ENCODE data around the gene NEB. TPM values are rescaled to one million over a fixed set of nuclear protein-coding genes. Genes with fewer than 3 reads are reported as not detected.

NEB gene
- polyA plus RNA-seq, 2 of the 4 experiments (the other 2 are of a cell fraction): 0.67 to 4.4 TPM

DNA sequence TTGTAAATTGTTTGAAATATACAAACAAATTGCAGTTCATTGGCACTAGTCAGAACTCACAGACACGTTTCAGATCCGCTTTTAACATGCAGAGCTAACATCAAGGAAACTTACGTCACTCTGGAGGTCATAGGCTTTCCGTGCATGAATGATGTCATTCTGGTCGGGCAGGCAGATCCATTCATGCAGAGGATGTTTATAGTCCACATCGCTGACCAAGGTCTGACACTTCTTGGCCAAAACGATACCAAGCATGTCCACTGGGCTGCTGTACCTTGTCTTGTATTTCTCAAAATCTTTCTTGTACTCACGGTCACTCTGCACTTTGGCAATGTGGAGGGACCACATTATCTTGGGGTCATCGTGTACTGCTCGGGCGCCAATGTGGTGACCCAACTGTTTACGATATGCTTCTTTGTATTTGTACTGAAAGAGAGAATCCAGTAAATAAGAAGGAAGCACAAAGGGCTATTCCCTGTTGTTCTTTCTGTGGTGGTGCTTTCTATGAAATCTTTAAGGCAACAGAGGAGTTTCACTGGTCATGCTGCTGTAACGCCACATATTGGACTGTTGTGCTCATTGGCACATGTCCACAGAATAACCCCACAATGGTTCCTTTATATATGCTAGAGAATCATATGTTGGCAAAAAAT lies 114.8 kb downstream of the NEB start:
- Histone ChIP-seq H3K9me3 (no peaks in the 10 kb centered on the region), H3K4me3 (no peak overlapping the region), H3K4me1 (no peaks in the 10 kb centered on the region), H3K27ac (no peak overlapping the region), H3K4me2 (peak overlapping the region; percentile 27; the same call in 2 of the 3 replicates)
- 49% methylated on average over 13 of the region's 13 CpGs for WGBS (ENCODE audit: missing lambda C conversion rate)
- peak in 1 of 2 experiments; percentile 68 for DNase-seq (ENCODE audit: low read depth in 1 of 2, low spot score in 1 of 2)
- ChIA-PET CTCF (no interaction called here), POLR2A (no interaction called here)
- peak; percentile 95 to 97 for ATAC-seq
- no peak for FAIRE-seq
- TF ChIP-seq CHD4 (IDR thresholded peaks at IDR 0.05; ENCODE audit: borderline replicate concordance): no peak
- TF ChIP-seq REST (IDR thresholded peaks at IDR 0.05): peak; percentile 32; the same call in 1 of the 2 replicates

GRCh38 chr2:151616760-151617339 lies 117.4 kb downstream of the NEB start:
- POLR2A ChIA-PET: no interaction called here
- CTCF ChIA-PET: interaction anchor here (0.6 kb wide), 1 partner anchor 60 kb away, joined by 3 read pairs; no protein-coding TSS in a partner anchor
- 84% methylated on average over 2 of the region's 2 CpGs for whole genome bisulfite sequencing (ENCODE audit: missing lambda C conversion rate)
- DNase-seq (ENCODE audit: low read depth in 1 of 2, low spot score in 1 of 2): no peak
- Histone ChIP-seq H3K9me3 (no peaks in the 10 kb centered on the region), H3K4me2 (no peak overlapping the region), H3K27ac (no peak overlapping the region), H3K4me3 (no peak overlapping the region), H3K4me1 (no peaks in the 10 kb centered on the region)
- no peak for FAIRE-seq
- TF ChIP-seq HES2 (IDR thresholded peaks at IDR 0.05) (no peak), NPAS2 (CRISPR knock-in tag; IDR thresholded peaks at IDR 0.05; ENCODE audit: borderline replicate concordance) (no peak), ZSCAN20 (CRISPR knock-in tag; IDR thresholded peaks at IDR 0.05) (no peak), FOXS1 (CRISPR knock-in tag; IDR thresholded peaks at IDR 0.05) (no peak), NR3C1 (IDR thresholded peaks at IDR 0.05) (no peak), E2F6 (IDR thresholded peaks at IDR 0.05; ENCODE audit: borderline replicate concordance, low read depth) (no peak), POLR2A (IDR thresholded peaks at IDR 0.05; ENCODE audit: low read length) (no peak), TFCP2L1 (CRISPR knock-in tag; IDR thresholded peaks at IDR 0.05) (no peak), NFE2L2 (conservative IDR thresholded peaks at IDR 0.05; ENCODE audit: low read length) (no peak), ZNF302 (CRISPR knock-in tag; IDR thresholded peaks at IDR 0.05) (no peak), RAD21 (conservative IDR thresholded peaks at IDR 0.05 in 1 of 2, IDR thresholded peaks at IDR 0.05 in 1 of 2) (no peak), CHD2 (IDR thresholded peaks at IDR 0.05; ENCODE audit: low read length, partially characterized antibody) (no peak), JUNB (IDR thresholded peaks at IDR 0.05) (no peak), MAZ (IDR thresholded peaks at IDR 0.05; ENCODE audit: borderline replicate concordance, low read depth, low read length) (no peak), REST (IDR thresholded peaks at IDR 0.05) (no peak)
- TF ChIP-seq, protein P1, sequence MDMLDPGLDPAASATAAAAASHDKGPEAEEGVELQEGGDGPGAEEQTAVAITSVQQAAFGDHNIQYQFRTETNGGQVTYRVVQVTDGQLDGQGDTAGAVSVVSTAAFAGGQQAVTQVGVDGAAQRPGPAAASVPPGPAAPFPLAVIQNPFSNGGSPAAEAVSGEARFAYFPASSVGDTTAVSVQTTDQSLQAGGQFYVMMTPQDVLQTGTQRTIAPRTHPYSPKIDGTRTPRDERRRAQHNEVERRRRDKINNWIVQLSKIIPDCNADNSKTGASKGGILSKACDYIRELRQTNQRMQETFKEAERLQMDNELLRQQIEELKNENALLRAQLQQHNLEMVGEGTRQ (IDR thresholded peaks at IDR 0.05): no peak
- TF ChIP-seq, protein P2, sequence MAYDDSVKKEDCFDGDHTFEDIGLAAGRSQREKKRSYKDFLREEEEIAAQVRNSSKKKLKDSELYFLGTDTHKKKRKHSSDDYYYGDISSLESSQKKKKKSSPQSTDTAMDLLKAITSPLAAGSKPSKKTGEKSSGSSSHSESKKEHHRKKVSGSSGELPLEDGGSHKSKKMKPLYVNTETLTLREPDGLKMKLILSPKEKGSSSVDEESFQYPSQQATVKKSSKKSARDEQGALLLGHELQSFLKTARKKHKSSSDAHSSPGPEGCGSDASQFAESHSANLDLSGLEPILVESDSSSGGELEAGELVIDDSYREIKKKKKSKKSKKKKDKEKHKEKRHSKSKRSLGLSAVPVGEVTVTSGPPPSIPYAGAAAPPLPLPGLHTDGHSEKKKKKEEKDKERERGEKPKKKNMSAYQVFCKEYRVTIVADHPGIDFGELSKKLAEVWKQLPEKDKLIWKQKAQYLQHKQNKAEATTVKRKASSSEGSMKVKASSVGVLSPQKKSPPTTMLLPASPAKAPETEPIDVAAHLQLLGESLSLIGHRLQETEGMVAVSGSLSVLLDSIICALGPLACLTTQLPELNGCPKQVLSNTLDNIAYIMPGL (CRISPR knock-in tag; IDR thresholded peaks at IDR 0.05; ENCODE audit: borderline replicate concordance): no peak
- TF ChIP-seq, protein P3, sequence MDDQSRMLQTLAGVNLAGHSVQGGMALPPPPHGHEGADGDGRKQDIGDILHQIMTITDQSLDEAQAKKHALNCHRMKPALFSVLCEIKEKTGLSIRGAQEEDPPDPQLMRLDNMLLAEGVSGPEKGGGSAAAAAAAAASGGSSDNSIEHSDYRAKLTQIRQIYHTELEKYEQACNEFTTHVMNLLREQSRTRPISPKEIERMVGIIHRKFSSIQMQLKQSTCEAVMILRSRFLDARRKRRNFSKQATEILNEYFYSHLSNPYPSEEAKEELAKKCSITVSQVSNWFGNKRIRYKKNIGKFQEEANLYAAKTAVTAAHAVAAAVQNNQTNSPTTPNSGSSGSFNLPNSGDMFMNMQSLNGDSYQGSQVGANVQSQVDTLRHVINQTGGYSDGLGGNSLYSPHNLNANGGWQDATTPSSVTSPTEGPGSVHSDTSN (IDR thresholded peaks at IDR 0.05): no peak
- ATAC-seq: no peak
